Measurements from ENCODE around the gene LY6G6C.

GRCh38 chr6:31717499-31718222, 3.9 kb downstream of the LY6G6C start:
- TF ChIP-seq, protein P1, sequence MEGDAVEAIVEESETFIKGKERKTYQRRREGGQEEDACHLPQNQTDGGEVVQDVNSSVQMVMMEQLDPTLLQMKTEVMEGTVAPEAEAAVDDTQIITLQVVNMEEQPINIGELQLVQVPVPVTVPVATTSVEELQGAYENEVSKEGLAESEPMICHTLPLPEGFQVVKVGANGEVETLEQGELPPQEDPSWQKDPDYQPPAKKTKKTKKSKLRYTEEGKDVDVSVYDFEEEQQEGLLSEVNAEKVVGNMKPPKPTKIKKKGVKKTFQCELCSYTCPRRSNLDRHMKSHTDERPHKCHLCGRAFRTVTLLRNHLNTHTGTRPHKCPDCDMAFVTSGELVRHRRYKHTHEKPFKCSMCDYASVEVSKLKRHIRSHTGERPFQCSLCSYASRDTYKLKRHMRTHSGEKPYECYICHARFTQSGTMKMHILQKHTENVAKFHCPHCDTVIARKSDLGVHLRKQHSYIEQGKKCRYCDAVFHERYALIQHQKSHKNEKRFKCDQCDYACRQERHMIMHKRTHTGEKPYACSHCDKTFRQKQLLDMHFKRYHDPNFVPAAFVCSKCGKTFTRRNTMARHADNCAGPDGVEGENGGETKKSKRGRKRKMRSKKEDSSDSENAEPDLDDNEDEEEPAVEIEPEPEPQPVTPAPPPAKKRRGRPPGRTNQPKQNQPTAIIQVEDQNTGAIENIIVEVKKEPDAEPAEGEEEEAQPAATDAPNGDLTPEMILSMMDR (IDR thresholded peaks at IDR 0.05), result no peak
- no peak for TF ChIP-seq POLR2A (IDR thresholded peaks at IDR 0.05; ENCODE audit: low read depth)
